Breast epithelium (tissue), 4 donors: Measurements from ENCODE around the gene HABP2. TPM values are rescaled to one million over a fixed set of nuclear protein-coding genes. Genes with fewer than 3 reads are reported as not detected.

Experiments used
- DNase-seq, 2 donors: peaks; one replicate each; pipeline ENCODE4 v3.0.0-alpha.2; 2019; ENCODE audit warnings: low spot score in 2 of 2
- H3K27ac ChIP-seq, 2 donors: fragments of 200-600 bp; sonication (generic) in 1 of 2; one replicate each; pipeline ENCODE4 v1.5.1; 2016 to 2019; ENCODE audit warnings: mild to moderate bottlenecking in 1 of 2
- H3K27me3 ChIP-seq, 2 donors: fragments of 200-600 bp; sonication (generic) in 1 of 2; one replicate each; pipeline versions ENCODE4 v1.5.1 to v1.6.0; 2017 to 2019; ENCODE audit warnings: control low read depth in 1 of 2, mild to moderate bottlenecking in 1 of 2
- H3K36me3 ChIP-seq: fragments of 200-600 bp; one replicate; pipeline ENCODE4 v1.5.1; 2019
- H3K4me1 ChIP-seq, 2 donors: fragments of 200-600 bp; sonication (generic); one replicate each; pipeline ENCODE4 v1.5.1; 2016 to 2019; ENCODE audit warnings: control low read depth in 1 of 2
- H3K4me3 ChIP-seq, 3 donors: fragments of 200-600 bp; sonication (generic); 1 replicate in 2 of 3; 2 replicates in 1 of 3; pipeline ENCODE4 v1.5.1; 2016 to 2019; ENCODE audit warnings: mild to moderate bottlenecking in 3 of 3, moderate library complexity in 2 of 3
- H3K9me3 ChIP-seq, 2 donors: fragments of 200-600 bp; sonication (generic) in 1 of 2; one replicate each; pipeline ENCODE4 v1.5.1; 2016 to 2019; ENCODE audit warnings: control low read depth in 1 of 2
- CTCF ChIP-seq, 3 donors: fragments of 450-650 bp; IDR thresholded peaks; one replicate each; pipeline ENCODE4 v1.5.1; 2016 to 2017; ENCODE audit warnings: antibody characterized with exemption in 3 of 3, mild to moderate bottlenecking in 3 of 3, moderate library complexity in 3 of 3
- POLR2A ChIP-seq: fragments of 450-650 bp; IDR thresholded peaks from one replicate; pipeline ENCODE4 v1.6.1; 2016; ENCODE audit warnings: antibody characterized with exemption, mild to moderate bottlenecking, moderate library complexity
- POLR2AphosphoS5 ChIP-seq, 3 donors: sonication (generic); formaldehyde crosslinking; IDR thresholded peaks; one replicate each; pipeline ENCODE4 v1.6.1; 2017; ENCODE audit warnings: antibody characterized with exemption in 3 of 3
- intact Hi-C: fragments of 100-400 bp; cut with DNase I; formaldehyde crosslinking; loops from one replicate; pipeline ENCODE4 v1.15.1; 2023; ENCODE audit warnings: low total_unique reads
- total RNA-seq, 3 donors: library from RNA; depleted of rRNA; stranded (reverse); fragments of >200 nt; gene quantifications; one replicate each; pipeline ENCODE4 v1.1.0, GENCODE V29; 2016

The HABP2 gene
- total RNA-seq, 3 donors from 2014 or later, result 0.29 to 0.66 TPM; not detected in 1

- H3K27me3 ChIP-seq, result no peaks in the 10 kb centered on the region
- DNase-seq, result no peak
- H3K27ac ChIP-seq, result no peak overlapping the region
- intact Hi-C loops, result no loop called here
- TF ChIP-seq POLR2AphosphoS5 (IDR thresholded peaks at IDR 0.05) (no peak), CTCF (IDR thresholded peaks at IDR 0.05) (no peak), POLR2A (no peak)
- H3K36me3 ChIP-seq, result no peaks in the 10 kb centered on the region
- no peaks in the 10 kb centered on the region for H3K4me1 ChIP-seq
- no peaks in the 10 kb centered on the region for H3K9me3 ChIP-seq
- H3K4me3 ChIP-seq, result no peak overlapping the region
These were observed 37.7 kb upstream of the HABP2 start for GRCh38 chr10:113515161-113515560.

GRCh38 chr10:113515601-113516000 is 37.3 kb upstream of the HABP2 start:
- intact Hi-C loops, result no loop called here
- Histone ChIP-seq H3K36me3 (no peaks in the 10 kb centered on the region), H3K27me3 (no peaks in the 10 kb centered on the region), H3K27ac (peak overlapping the region; percentile 15 to 16), H3K4me1 (no peaks in the 10 kb centered on the region), H3K9me3 (no peaks in the 10 kb centered on the region), H3K4me3 (no peak overlapping the region)
- no peak for TF ChIP-seq CTCF (IDR thresholded peaks at IDR 0.05)
- no peak for TF ChIP-seq POLR2A
- TF ChIP-seq POLR2AphosphoS5 (IDR thresholded peaks at IDR 0.05), result no peak
- peak in 1 of 2 donors; percentile 1 for DNase-seq

GRCh38 chr10:113516061-113516460 is 36.8 kb upstream of the HABP2 start:
- intact Hi-C loops, result no loop called here

GRCh38 chr10:113517165-113517900 is 35.5 kb upstream of the HABP2 start:
- no peak overlapping the region for H3K27ac ChIP-seq
- no peaks in the 10 kb centered on the region for H3K9me3 ChIP-seq
- intact Hi-C loops, result no loop called here
- DNase-seq, result no peak
- no peaks in the 10 kb centered on the region for H3K27me3 ChIP-seq
- H3K4me1 ChIP-seq, result no peaks in the 10 kb centered on the region
- TF ChIP-seq CTCF (IDR thresholded peaks at IDR 0.05) (no peak), POLR2A (no peak), POLR2AphosphoS5 (IDR thresholded peaks at IDR 0.05) (no peak)
- H3K36me3 ChIP-seq, result no peaks in the 10 kb centered on the region
- no peak overlapping the region for H3K4me3 ChIP-seq

More at GRCh38 chr10:113516061-113516460, 36.8 kb upstream of the HABP2 start:
- no peaks in the 10 kb centered on the region for H3K9me3 ChIP-seq
- no peaks in the 10 kb centered on the region for H3K4me1 ChIP-seq
- peak in 1 of 2 donors; percentile 6 for DNase-seq
- H3K27me3 ChIP-seq, result no peaks in the 10 kb centered on the region
- H3K36me3 ChIP-seq, result no peaks in the 10 kb centered on the region
- TF ChIP-seq CTCF (IDR thresholded peaks at IDR 0.05), result no peak
- TF ChIP-seq POLR2AphosphoS5 (IDR thresholded peaks at IDR 0.05), result no peak
- TF ChIP-seq POLR2A, result no peak
- H3K27ac ChIP-seq, result peak overlapping the region; percentile 15 to 16
- H3K4me3 ChIP-seq, result no peak overlapping the region

GRCh38 chr10:113517901-113518260 is 35.0 kb upstream of the HABP2 start:
- no peaks in the 10 kb centered on the region for H3K4me1 ChIP-seq
- H3K27me3 ChIP-seq, result no peaks in the 10 kb centered on the region
- no peak overlapping the region for H3K4me3 ChIP-seq
- no peaks in the 10 kb centered on the region for H3K36me3 ChIP-seq
- H3K9me3 ChIP-seq, result no peaks in the 10 kb centered on the region
- intact Hi-C loops, result no loop called here
- H3K27ac ChIP-seq, result peak overlapping the region in 1 of 2 donors; percentile 36
- no peak for TF ChIP-seq POLR2A
- no peak for TF ChIP-seq CTCF (IDR thresholded peaks at IDR 0.05)
- TF ChIP-seq POLR2AphosphoS5 (IDR thresholded peaks at IDR 0.05), result no peak
- no peak for DNase-seq
